ENCODE results near the gene DUSP22. TPM values are rescaled to one million over a fixed set of nuclear protein-coding genes. Genes with fewer than 3 reads are reported as not detected.

DUSP22 gene
- total and polyA plus RNA-seq, 2 of the 8 experiments (the other 6 are each of a cell fraction or from before 2014, with no cell fraction given): 15.5 to 32.4 TPM

GRCh38 chr6:293193-294174 lies 1.2 kb downstream of the DUSP22 start (continued):
- TF ChIP-seq BACH1 (IDR thresholded peaks at IDR 0.05; ENCODE audit: low read length) (no peak), SIX5 (IDR thresholded peaks at IDR 0.05; ENCODE audit: low read depth, low read length) (no peak), POLR2A (IDR thresholded peaks at IDR 0.05; ENCODE audit: control extremely low read depth in 1 of 2, low read depth in 2 of 2, low read length in 2 of 2) (no peak), NANOG (IDR thresholded peaks at IDR 0.05; ENCODE audit: insufficient read depth, low read depth, low read length, poor library complexity, severe bottlenecking) (no peak), GTF2F1 (IDR thresholded peaks at IDR 0.05; ENCODE audit: borderline replicate concordance, low read depth, low read length) (no peak), BCL11A (IDR thresholded peaks at IDR 0.05; ENCODE audit: low read depth in 2 of 2, low read length in 2 of 2) (no peak)
